SU-DHL-6 (cell line): ENCODE data around the gene BAMBI.

Experiments
- CTCF ChIP-seq: fragments of 200-600 bp; sonication (generic); IDR thresholded peaks from one replicate; pipeline ENCODE4 v1.5.1; 2017; ENCODE audit warnings: antibody characterized with exemption, mild to moderate bottlenecking, low read length, moderate library complexity; ENCODE audit not compliant: insufficient read depth, poor library complexity, severe bottlenecking
- EZH2phosphoT487 ChIP-seq: fragments of 200-600 bp; sonication (generic), shearing (Covaris generic); conservative IDR thresholded peaks from 2 replicates; pipeline ENCODE4 v1.6.1; 2018; ENCODE audit warnings: mild to moderate bottlenecking, antibody characterized with exemption, low read length, moderate library complexity, mixed read lengths

DNA sequence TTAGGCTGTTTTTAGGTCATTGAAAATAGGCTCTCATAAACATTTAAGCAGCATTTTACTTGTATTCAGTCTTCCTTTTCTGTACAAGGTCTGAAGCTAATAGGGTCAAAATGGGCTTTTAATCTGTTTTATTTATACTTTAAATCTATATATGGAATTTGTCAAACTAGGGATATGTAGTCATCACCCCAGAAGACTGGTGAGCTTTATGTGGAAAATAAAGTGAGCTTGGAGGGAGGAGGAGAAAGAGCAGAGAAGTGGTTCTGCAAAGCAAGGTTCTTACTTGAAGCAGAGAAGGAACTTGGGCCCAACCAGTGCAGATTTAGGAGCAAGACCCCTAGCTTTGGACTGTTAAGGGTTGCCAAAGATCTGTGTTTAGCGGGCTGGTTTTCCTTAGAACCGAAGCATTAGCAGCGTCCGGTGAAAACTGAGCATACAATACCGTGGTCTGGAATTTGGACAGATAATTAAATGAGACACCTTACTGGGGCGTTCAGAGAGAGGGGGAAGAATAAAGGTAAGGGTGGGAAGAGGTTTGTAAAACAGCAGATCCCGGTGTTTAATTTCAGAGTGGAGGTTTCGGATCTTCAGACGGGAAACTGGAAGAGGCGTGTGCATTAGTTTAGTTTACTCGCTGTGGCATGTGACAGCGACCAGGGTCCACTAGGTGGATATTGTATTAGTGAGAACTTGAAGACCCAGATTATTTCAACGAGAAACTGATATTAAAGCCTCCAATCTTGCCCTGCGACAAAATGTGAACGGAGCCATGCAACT is 2.4 kb downstream of the BAMBI start:
- TF ChIP-seq CTCF (no peak), EZH2phosphoT487 (no peak)
